Amniotic stem cell (primary cell): Measurements from ENCODE around the gene SENP7.
"Not testable (repeated sequence)": the region's sequence is repeated elsewhere in the genome, so short reads cannot be mapped to it uniquely, and the experiment has no call there.

Experiments used
- DNase-seq: peaks from one replicate; lab custom pipeline; 2025; lab: John Stamatoyannopoulos, UW

Gene SENP7

GRCh38 chr3:101527906-101528305 lies 14.9 kb upstream of the SENP7 start:
- no peak for DNase-seq

GRCh38 chr3:101527441-101527840 lies 14.4 kb upstream of the SENP7 start:
- DNase-seq = no peak

- DNase-seq = no peak
Measured at GRCh38 chr3:101521211-101521701, 8.2 kb upstream of the SENP7 start.

- no peak for DNase-seq
Measured at GRCh38 chr3:101519685-101520365, 6.8 kb upstream of the SENP7 start.

GRCh38 chr3:101518421-101518871 lies 5.4 kb upstream of the SENP7 start:
- DNase-seq = no peak

- peak; percentile 63 for DNase-seq
Measured at GRCh38 chr3:101513419-101513986, 491 bp upstream of the SENP7 start.

- DNase-seq = no peak
Measured at GRCh38 chr3:101512396-101512645, 691 bp downstream of the SENP7 start.

GRCh38 chr3:101509811-101510210 lies 3.2 kb downstream of the SENP7 start:
- DNase-seq = peak; percentile 33

GRCh38 chr3:101509281-101509680 lies 3.7 kb downstream of the SENP7 start:
- DNase-seq = no peak

GRCh38 chr3:101501783-101502182 lies 11.2 kb downstream of the SENP7 start:
- DNase-seq = no peak

- DNase-seq = no peak
Measured at GRCh38 chr3:101500208-101500607, 12.8 kb downstream of the SENP7 start.

GRCh38 chr3:101497803-101498202 lies 15.2 kb downstream of the SENP7 start:
- DNase-seq = no peak

- DNase-seq = no peak
Measured at GRCh38 chr3:101495552-101495951, 17.5 kb downstream of the SENP7 start.

- no peak for DNase-seq
Measured at GRCh38 chr3:101484805-101485620, 28.0 kb downstream of the SENP7 start.

- no peak for DNase-seq
Measured at GRCh38 chr3:101478980-101479379, 34.0 kb downstream of the SENP7 start.

GRCh38 chr3:101474841-101475552 lies 38.0 kb downstream of the SENP7 start:
- DNase-seq = not testable (repeated sequence)

- not testable (repeated sequence) for DNase-seq
Measured at GRCh38 chr3:101468676-101469075, 44.3 kb downstream of the SENP7 start.

- DNase-seq = not testable (repeated sequence)
Measured at GRCh38 chr3:101467310-101467663, 45.7 kb downstream of the SENP7 start.

- no peak for DNase-seq
Measured at GRCh38 chr3:101466465-101467309, 46.3 kb downstream of the SENP7 start.

GRCh38 chr3:101464235-101464634 lies 48.8 kb downstream of the SENP7 start:
- no peak for DNase-seq

GRCh38 chr3:101461451-101461850 lies 51.6 kb downstream of the SENP7 start:
- no peak for DNase-seq

- DNase-seq = no peak
Measured at GRCh38 chr3:101458387-101458786, 54.6 kb downstream of the SENP7 start.
